Measurements from ENCODE around the gene PTDSS2. TPM values are rescaled to one million over a fixed set of nuclear protein-coding genes. Genes with fewer than 3 reads are reported as not detected.

Gene PTDSS2
- total RNA-seq, 2 donors from 2014 or later = 23.6 to 23.8 TPM

DNA sequence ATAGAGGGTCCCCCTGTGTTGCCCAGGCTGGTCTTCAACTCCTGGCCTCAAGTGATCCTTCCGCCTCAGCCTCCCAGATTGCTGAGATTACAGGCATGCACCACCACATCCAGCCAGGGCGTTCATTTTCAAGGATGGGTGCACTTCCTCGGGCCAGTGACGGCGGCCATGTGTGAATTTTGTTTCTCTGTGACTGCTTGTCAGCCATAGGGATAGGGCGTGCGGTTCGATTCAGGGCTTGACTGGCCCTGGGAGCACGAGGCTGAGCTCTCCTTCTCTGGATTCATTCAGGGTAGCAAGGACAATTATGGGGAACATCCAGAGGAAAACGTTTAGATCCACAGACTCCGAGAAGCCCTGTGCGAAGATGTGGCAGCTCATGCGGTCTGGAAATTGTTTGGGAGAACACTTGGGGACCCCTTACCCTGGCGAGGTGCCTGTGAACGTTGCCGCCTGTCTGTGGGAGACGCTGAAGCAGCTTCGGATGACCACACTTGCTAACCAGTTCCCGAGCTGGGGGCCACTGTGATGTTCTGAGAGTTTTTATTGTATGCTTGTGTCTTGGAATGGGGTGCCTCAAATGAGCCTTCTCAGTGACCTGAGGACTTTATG is 2.9 kb downstream of the PTDSS2 start:
- ATAC-seq = no peak
- Mint-ChIP-seq H3K9me3 (no peaks in the 10 kb centered on the region), H3K36me3 (peaks cover 8 to 12% of the 10 kb centered on the region in 2 donors), H3K27ac (no peak overlapping the region)
- DNase-seq (ENCODE audit: low spot score in 2 of 2) = no peak

DNA sequence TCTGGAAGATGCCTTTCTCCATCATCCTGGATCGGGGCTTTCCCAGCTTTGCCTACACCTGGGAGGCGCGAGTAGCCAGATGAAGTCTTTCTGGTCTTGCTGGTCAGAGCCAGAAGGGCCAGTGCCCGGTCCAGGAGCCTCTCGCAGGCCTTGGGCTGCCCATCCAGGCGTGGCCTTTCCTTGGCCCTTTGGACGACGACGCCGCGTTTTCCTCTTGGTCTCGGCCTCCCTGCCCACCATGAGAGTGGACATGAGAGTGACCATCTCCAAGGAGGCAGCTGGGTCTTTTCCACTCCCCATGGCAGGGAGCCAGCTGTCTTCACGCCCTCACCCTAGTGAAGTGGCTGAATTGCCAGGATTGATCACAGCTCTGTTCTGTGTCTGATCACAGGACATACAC is 3.5 kb downstream of the PTDSS2 start:
- ATAC-seq (no peak), DNase-seq (ENCODE audit: low spot score in 2 of 2) (no peak)
- peaks cover 8 to 12% of the 10 kb centered on the region in 2 donors for H3K36me3 Mint-ChIP-seq
- H3K27ac Mint-ChIP-seq = no peak overlapping the region
- H3K9me3 Mint-ChIP-seq = no peaks in the 10 kb centered on the region

- no peak for ATAC-seq
- Mint-ChIP-seq H3K27ac (no peak overlapping the region), H3K36me3 (peaks cover 8 to 12% of the 10 kb centered on the region in 2 donors), H3K9me3 (no peaks in the 10 kb centered on the region)
- no peak for DNase-seq (ENCODE audit: low spot score in 2 of 2)
Observed at GRCh38 chr11:454043-454442, 4.0 kb downstream of the PTDSS2 start.

GRCh38 chr11:454801-455565 is 4.9 kb downstream of the PTDSS2 start:
- Mint-ChIP-seq H3K36me3 (peaks cover 8 to 12% of the 10 kb centered on the region in 2 donors), H3K27ac (no peak overlapping the region), H3K9me3 (no peaks in the 10 kb centered on the region)
- ATAC-seq (no peak), DNase-seq (ENCODE audit: low spot score in 2 of 2) (no peak)

DNA sequence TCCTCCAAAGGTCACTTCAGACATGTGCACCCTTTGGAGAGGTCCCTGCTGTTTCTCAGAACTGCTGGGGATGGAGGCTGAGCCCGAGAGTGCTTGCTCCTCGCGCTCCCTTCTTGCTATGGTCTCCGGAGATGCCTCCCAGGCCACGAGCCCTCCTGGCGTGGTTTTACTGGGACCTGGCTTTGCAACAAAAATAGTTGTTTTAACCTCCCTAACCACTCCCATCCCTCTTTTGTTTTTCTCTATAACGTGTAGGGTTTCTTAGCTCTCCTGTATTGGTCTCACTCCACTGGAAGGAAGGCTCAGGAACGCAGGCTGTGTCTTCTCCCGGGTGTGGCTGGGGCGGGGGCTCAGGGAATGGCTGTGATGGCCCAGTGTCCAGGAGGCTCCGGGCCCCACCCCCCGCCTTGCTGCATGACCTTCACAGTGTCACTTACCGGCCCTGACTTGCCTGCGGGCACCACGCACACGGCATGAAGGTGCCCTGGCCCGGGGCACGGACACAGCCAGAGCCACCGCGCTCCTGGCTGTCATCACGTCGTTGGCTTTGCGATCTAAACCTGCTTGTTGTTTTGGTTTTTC is 5.6 kb downstream of the PTDSS2 start:
- no peak for DNase-seq (ENCODE audit: low spot score in 2 of 2)
- H3K27ac Mint-ChIP-seq = peak overlapping the region in 1 of 2 donors; percentile 69
- no peak for ATAC-seq
- H3K36me3 Mint-ChIP-seq = peaks cover 8 to 11% of the 10 kb centered on the region in 2 donors
- no peaks in the 10 kb centered on the region for H3K9me3 Mint-ChIP-seq

DNA sequence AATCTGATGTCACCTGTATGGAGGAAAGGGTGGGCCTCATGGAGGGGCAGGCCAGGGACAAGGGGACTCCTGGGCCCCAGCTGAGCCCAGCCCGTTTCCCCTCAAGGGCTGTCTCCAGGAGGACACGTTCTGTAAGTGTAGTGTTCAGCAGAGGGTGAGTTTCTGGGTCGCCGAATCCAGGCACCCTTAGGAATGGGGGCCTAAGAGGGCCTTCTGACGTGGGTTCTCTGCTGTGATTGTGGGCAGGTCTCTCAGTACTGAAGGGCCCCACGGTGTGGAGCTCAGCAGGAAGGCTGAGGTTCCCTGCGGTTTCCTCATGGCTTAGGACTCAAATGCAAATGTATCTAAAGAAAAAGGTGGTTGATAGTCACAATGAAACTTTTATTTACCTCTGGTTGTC is 6.5 kb downstream of the PTDSS2 start:
- H3K36me3 Mint-ChIP-seq = peaks cover 0 to 5% of the 10 kb centered on the region in 2 donors
- peak; percentile 84 to 89 for ATAC-seq
- no peaks in the 10 kb centered on the region for H3K9me3 Mint-ChIP-seq
- no peak for DNase-seq (ENCODE audit: low spot score in 2 of 2)
- H3K27ac Mint-ChIP-seq = peak overlapping the region; percentile 75 to 90

DNA sequence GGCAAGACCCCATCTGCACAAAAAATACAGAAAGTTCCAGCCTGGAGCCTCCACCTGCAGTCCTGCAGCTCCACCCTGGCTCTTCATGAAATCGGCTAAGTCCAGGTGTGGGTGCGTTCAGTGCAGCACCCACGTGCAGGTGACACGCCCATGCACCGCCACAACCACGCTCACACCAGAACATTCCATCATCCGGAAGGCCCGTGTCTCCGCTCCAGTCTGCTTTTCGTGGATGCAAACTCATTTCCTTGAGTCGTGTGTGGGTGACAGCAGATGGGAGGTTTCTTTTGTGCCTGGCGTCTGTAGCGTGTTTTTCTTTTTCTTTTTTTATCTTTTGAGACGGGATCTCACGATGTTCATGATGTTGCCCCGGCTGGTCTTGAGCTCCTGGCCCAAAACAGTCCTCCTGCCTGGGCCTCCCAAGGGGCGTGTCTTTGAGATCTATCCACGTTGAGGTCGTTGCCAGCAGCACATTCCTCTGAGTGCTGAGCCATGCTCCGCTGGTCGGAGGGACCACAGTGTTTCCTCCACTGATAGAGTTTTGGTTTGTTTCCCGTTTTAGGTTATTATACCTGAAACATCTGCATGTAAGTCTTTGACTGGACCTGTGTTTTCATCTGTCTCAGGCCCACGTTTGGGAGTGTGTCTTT is 7.2 kb downstream of the PTDSS2 start:
- ATAC-seq (peak in 1 of 2 donors; percentile 13), DNase-seq (ENCODE audit: low spot score in 2 of 2) (no peak)
- Mint-ChIP-seq H3K9me3 (no peaks in the 10 kb centered on the region), H3K27ac (peak overlapping the region; percentile 55 to 75), H3K36me3 (peaks cover 0 to 5% of the 10 kb centered on the region in 2 donors)

DNA sequence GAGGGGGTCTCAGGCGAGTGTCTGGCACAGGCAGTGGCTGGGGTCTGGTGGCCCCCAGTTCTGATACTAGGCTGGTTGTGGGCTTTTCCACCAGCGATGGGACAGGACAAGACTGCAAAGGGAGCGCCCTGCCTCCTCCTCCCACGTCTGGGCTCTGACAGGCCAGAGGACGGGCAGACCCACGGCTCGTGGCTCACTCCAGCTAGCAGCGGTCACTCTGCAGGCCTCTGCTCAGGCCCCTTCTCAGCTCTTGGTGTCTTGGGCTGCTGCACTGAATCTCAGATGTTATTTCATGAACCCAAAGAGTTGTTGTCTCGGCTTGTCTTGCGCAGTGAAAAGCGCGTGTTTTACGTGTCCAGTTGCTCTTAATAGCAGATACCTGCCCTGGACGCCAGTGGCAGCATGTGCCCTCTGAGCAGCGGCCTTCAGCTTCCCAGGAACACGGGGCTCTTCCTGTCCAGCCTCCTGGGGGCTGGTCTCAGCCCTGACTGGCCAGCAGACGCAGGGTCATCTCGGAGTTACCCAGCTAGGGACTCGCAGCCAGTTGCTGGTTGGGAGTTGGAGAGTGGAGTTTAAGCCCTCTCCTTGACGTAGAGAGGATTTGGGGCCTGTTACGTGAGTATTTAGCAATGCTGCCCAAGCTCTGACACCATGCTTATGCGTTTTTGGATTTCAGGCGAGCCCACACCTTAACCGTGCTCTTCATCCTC is 9.6 kb downstream of the PTDSS2 start:
- H3K27ac Mint-ChIP-seq = no peak overlapping the region
- ATAC-seq (no peak), DNase-seq (ENCODE audit: low spot score in 2 of 2) (no peak)

GRCh38 chr11:460331-461199 is 10.5 kb downstream of the PTDSS2 start:
- DNase-seq (ENCODE audit: low spot score in 2 of 2) = no peak
- H3K27ac Mint-ChIP-seq = no peak overlapping the region
- no peaks in the 10 kb centered on the region for H3K9me3 Mint-ChIP-seq
- H3K36me3 Mint-ChIP-seq = peaks cover 0 to 5% of the 10 kb centered on the region in 2 donors
- no peak for ATAC-seq

More for the DNA sequence above, 9.6 kb downstream of the PTDSS2 start:
- H3K9me3 Mint-ChIP-seq = no peaks in the 10 kb centered on the region
- peaks cover 0 to 5% of the 10 kb centered on the region in 2 donors for H3K36me3 Mint-ChIP-seq

DNA sequence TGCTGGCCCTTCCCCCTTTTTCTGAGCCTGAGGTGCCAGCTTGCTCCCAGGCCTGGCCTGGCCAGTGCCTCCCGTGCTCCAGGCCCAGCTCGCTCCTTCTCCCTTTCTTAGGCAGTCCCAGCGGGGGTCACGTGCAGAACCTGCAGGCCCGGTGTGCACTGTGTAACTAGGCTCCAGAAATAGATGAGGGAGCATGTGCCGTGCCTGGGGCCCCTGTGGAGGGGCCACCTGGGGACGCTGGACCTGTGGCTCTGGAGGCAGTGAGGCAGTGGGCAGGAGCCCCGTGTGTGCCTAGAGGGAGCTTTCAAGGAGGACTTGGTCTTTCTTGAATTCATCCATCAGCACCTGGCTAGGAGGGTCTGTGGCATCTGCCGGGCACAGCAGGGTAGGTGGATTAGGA is 11.5 kb downstream of the PTDSS2 start:
- no peaks in the 10 kb centered on the region for H3K9me3 Mint-ChIP-seq
- peak overlapping the region in 1 of 2 donors; percentile 35 for H3K27ac Mint-ChIP-seq
- ATAC-seq (no peak), DNase-seq (ENCODE audit: low spot score in 2 of 2) (no peak)
- peaks cover 0 to under 1% of the 10 kb centered on the region in 2 donors for H3K36me3 Mint-ChIP-seq

- Mint-ChIP-seq H3K9me3 (no peaks in the 10 kb centered on the region), H3K36me3 (no peaks in the 10 kb centered on the region), H3K27ac (peak overlapping the region in 1 of 2 donors; percentile 72)
- DNase-seq (ENCODE audit: low spot score in 2 of 2) (no peak), ATAC-seq (no peak)
Observed at GRCh38 chr11:462107-462890, 12.2 kb downstream of the PTDSS2 start.

DNA sequence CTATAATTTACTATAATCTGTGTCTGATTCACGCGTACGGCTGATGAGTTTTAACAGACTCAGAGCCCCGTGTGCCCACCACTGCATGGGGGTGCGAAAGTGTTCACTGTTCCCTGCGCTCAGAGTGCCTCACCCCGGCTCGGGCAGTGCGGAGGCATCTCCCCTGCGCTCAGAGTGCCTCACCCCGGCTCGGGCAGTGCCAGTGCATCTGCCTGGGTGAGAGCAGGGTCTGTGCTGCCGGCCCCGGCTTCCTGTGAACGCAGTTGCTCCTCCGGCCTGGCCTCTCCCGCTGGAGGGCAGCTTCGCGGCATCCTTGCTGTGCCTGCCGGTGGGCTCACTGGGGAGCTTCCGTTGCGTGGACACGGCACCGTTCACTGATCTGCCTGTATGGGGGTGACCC is 14.2 kb downstream of the PTDSS2 start:
- Mint-ChIP-seq H3K9me3 (no peaks in the 10 kb centered on the region), H3K36me3 (no peaks in the 10 kb centered on the region), H3K27ac (no peak overlapping the region)
- DNase-seq (ENCODE audit: low spot score in 2 of 2) (no peak), ATAC-seq (no peak)

- DNase-seq (ENCODE audit: low spot score in 2 of 2) (no peak), ATAC-seq (no peak)
- peak overlapping the region in 1 of 2 donors; percentile 86 for H3K27ac Mint-ChIP-seq
- no peaks in the 10 kb centered on the region for H3K9me3 Mint-ChIP-seq
- H3K36me3 Mint-ChIP-seq = no peaks in the 10 kb centered on the region
Observed at GRCh38 chr11:465896-466530, 15.9 kb downstream of the PTDSS2 start.

DNA sequence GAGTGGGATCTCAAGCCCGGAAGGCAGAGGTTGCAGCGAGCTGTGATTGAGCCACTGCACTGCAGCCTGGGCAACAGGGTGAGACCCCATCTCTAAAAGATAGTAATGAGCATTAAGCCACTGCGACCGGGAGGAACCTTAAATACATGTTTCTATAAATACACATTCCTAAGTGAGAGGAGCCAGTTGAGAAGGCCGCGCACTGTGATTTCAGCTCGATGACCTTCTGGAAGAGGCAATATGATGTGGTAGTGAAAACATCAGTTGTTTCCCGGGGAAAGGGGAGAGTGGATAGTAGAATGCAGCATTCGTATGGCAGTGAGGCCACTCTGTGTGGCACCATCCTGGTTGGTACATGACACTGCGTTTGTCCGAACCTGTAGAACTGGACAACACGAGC is 18.0 kb downstream of the PTDSS2 start:
- no peak for DNase-seq (ENCODE audit: low spot score in 2 of 2)
- Mint-ChIP-seq H3K36me3 (no peaks in the 10 kb centered on the region), H3K27ac (peak overlapping the region in 1 of 2 donors; percentile 17), H3K9me3 (no peaks in the 10 kb centered on the region)
- no peak for ATAC-seq

DNA sequence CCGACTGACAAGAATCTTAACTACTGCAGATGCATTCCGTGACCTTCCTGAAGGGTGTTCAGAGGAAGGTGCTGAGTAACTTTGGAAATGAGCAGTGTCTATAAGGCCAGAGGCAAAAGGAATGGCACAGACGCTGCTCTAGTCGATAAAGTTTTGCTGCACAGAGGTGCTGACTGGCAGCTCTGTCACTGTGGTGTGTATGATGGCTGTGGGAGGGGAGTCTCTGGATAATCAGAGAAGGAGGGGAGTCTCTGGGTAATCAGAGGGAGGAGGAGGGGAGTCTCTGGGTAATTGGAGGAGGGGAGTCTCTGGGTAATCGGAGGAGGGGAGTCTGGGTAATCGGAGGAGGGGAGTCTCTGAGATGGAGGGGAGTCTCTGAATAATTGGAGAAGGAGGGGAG is 18.4 kb downstream of the PTDSS2 start:
- no peaks in the 10 kb centered on the region for H3K36me3 Mint-ChIP-seq
- DNase-seq (ENCODE audit: low spot score in 2 of 2) (no peak), ATAC-seq (no peak)
- H3K27ac Mint-ChIP-seq = peak overlapping the region in 1 of 2 donors; percentile 74
- no peaks in the 10 kb centered on the region for H3K9me3 Mint-ChIP-seq

All from activated naive CD4-positive, alpha-beta T cell treated with anti-CD3 and anti-CD28 coated beads, Interleukin-2, amount 50 U/mL, for 72 hours (primary cell).